H9 (cell line): ENCODE data around the gene PHF11. TPM values are rescaled to one million over a fixed set of nuclear protein-coding genes. Genes with fewer than 3 reads are reported as not detected.

Experiments
- DNase-seq: peaks from one replicate; pipeline ENCODE4 v3.0.0-alpha.2; 2017
- H2AFZ ChIP-seq: one replicate; pipeline ENCODE4 v1.6.1; 2013; ENCODE audit warnings: mild to moderate bottlenecking, low read length, control low read depth, moderate library complexity
- H2AK5ac ChIP-seq: 2 replicates; pipeline ENCODE4 v1.6.1; 2013; ENCODE audit warnings: low read length, control low read depth, mixed read lengths; ENCODE audit not compliant: insufficient read length
- H2BK120ac ChIP-seq: one replicate; pipeline ENCODE4 v1.6.1; 2013; ENCODE audit warnings: low read depth, mild to moderate bottlenecking, low read length, control low read depth, inconsistent platforms; ENCODE audit not compliant: poor library complexity, severe bottlenecking
- H2BK12ac ChIP-seq: 2 replicates; pipeline ENCODE4 v1.6.1; 2013; ENCODE audit warnings: low read length, control low read depth, mixed read lengths, low read depth; ENCODE audit not compliant: insufficient read length
- H2BK15ac ChIP-seq: 2 replicates; pipeline ENCODE4 v1.6.1; 2013; ENCODE audit warnings: low read depth, low read length, control low read depth
- H2BK20ac ChIP-seq: one replicate; pipeline ENCODE4 v1.6.1; 2013; ENCODE audit warnings: low read depth, mild to moderate bottlenecking, low read length, control low read depth, inconsistent platforms; ENCODE audit not compliant: poor library complexity, severe bottlenecking
- H2BK5ac ChIP-seq: 2 replicates; pipeline ENCODE4 v1.6.1; 2013; ENCODE audit warnings: low read length, control low read depth, mixed read lengths; ENCODE audit not compliant: insufficient read length
- H3K14ac ChIP-seq: 2 replicates; pipeline ENCODE4 v1.6.1; 2013; ENCODE audit warnings: low read length, control low read depth; ENCODE audit not compliant: insufficient read depth
- H3K18ac ChIP-seq: 2 replicates; pipeline ENCODE4 v1.6.1; 2013; ENCODE audit warnings: low read depth, mild to moderate bottlenecking, mixed read lengths, low read length, control low read depth; ENCODE audit not compliant: insufficient read length
- H3K23ac ChIP-seq: 2 replicates; pipeline ENCODE4 v1.6.1; 2013; ENCODE audit warnings: low read length, control low read depth, mixed read lengths, low read depth; ENCODE audit not compliant: insufficient read length
- H3K23me2 ChIP-seq: 2 replicates; pipeline ENCODE4 v1.6.1; 2013; ENCODE audit warnings: low read depth, mild to moderate bottlenecking, mixed read lengths, low read length, control low read depth; ENCODE audit not compliant: insufficient read length, poor library complexity, severe bottlenecking
- H3K27ac ChIP-seq: 2 replicates; pipeline ENCODE4 v1.5.1; 2013; ENCODE audit warnings: low read length, control low read depth, mixed read lengths, low read depth; ENCODE audit not compliant: insufficient read length
- H3K27me3 ChIP-seq: 2 replicates; pipeline ENCODE4 v1.6.1; 2013; ENCODE audit warnings: low read length, control low read depth, inconsistent platforms; ENCODE audit not compliant: insufficient read depth
- H3K4ac ChIP-seq: 2 replicates; pipeline ENCODE4 v1.6.1; 2013; ENCODE audit warnings: low read depth, mild to moderate bottlenecking, control low read depth, inconsistent platforms, low read length, moderate library complexity
- H3K4me1 ChIP-seq: 2 replicates; pipeline ENCODE4 v1.6.1; 2013; ENCODE audit warnings: low read length, control low read depth, inconsistent platforms; ENCODE audit not compliant: insufficient read depth
- H3K4me2 ChIP-seq: 2 replicates; pipeline ENCODE4 v1.6.1; 2013; ENCODE audit warnings: low read length, control low read depth, mixed read lengths; ENCODE audit not compliant: insufficient read length, insufficient read depth
- H3K56ac ChIP-seq: 2 replicates; pipeline ENCODE4 v1.6.1; 2013; ENCODE audit warnings: low read depth, mild to moderate bottlenecking, mixed read lengths, low read length, control low read depth; ENCODE audit not compliant: insufficient read length
- H3K79me1 ChIP-seq: 2 replicates; pipeline ENCODE4 v1.6.1; 2013; ENCODE audit warnings: low read depth, mild to moderate bottlenecking, moderate library complexity, low read length, control low read depth, inconsistent platforms; ENCODE audit not compliant: insufficient read depth, poor library complexity, severe bottlenecking
- H3K79me2 ChIP-seq: 2 replicates; pipeline ENCODE4 v1.6.1; 2013; ENCODE audit warnings: low read length, control low read depth, inconsistent platforms; ENCODE audit not compliant: insufficient read depth
- H3K9ac ChIP-seq: 2 replicates; pipeline ENCODE4 v1.6.1; 2013; ENCODE audit warnings: low read length, control low read depth, mixed read lengths; ENCODE audit not compliant: insufficient read length; ENCODE audit errors: extremely low read depth
- H3K9me3 ChIP-seq: one replicate; pipeline ENCODE4 v1.6.1; 2013; ENCODE audit warnings: low read depth, low read length, inconsistent platforms; ENCODE audit not compliant: control insufficient read depth
- H3T11ph ChIP-seq: one replicate; pipeline ENCODE4 v1.6.1; 2013; ENCODE audit warnings: mild to moderate bottlenecking, low read length, control low read depth, inconsistent platforms
- H4K20me1 ChIP-seq: one replicate; pipeline ENCODE4 v1.6.1; 2013; ENCODE audit not compliant: control insufficient read depth, insufficient read length, insufficient read depth
- H4K5ac ChIP-seq: 2 replicates; pipeline ENCODE4 v1.6.1; 2013; ENCODE audit warnings: low read depth, mild to moderate bottlenecking, mixed read lengths, low read length, control low read depth; ENCODE audit not compliant: insufficient read length
- H4K8ac ChIP-seq: replicated peaks from 2 replicates; pipeline ENCODE4 v1.6.1; 2013; ENCODE audit warnings: low read length, control low read depth, mixed read lengths, low read depth; ENCODE audit not compliant: insufficient read length
- H4K91ac ChIP-seq: 2 replicates; pipeline ENCODE4 v1.6.1; 2013; ENCODE audit warnings: low read depth, mild to moderate bottlenecking, moderate library complexity, mixed read lengths, low read length, control low read depth; ENCODE audit not compliant: insufficient read length
- H3K27ac Mint-ChIP-seq, 3 experiments: 2 replicates in 2 of 3; 3 replicates in 1 of 3; pipeline ENCODE4 v1.8.0; 2020 to 2021; ENCODE audit warnings: mixed read lengths in 3 of 3, mild to moderate bottlenecking in 1 of 3, moderate library complexity in 1 of 3
- H3K27me3 Mint-ChIP-seq: 2 replicates; pipeline ENCODE4 v1.8.0; 2021; ENCODE audit warnings: low read depth, mild to moderate bottlenecking, moderate library complexity, mixed read lengths
- H3K36me3 Mint-ChIP-seq, 3 experiments: 2 replicates in 2 of 3; 3 replicates in 1 of 3; pipeline ENCODE4 v1.8.0; 2020 to 2021; ENCODE audit warnings: low read depth in 3 of 3, mixed read lengths in 3 of 3; ENCODE audit not compliant: insufficient read depth in 1 of 3
- H3K4me1 Mint-ChIP-seq, 2 experiments: 2 replicates each; pipeline ENCODE4 v1.8.0; 2020; ENCODE audit warnings: mixed read lengths in 2 of 2
- H3K4me3 Mint-ChIP-seq, 2 experiments: 2 replicates in 1 of 2; 3 replicates in 1 of 2; pipeline ENCODE4 v1.8.0; 2020 to 2021; ENCODE audit warnings: mild to moderate bottlenecking in 2 of 2, mixed read lengths in 2 of 2, moderate library complexity in 1 of 2
- H3K9me3 Mint-ChIP-seq, 2 experiments: 2 replicates in 1 of 2; 3 replicates in 1 of 2; pipeline ENCODE4 v1.8.0; 2020; ENCODE audit warnings: mild to moderate bottlenecking in 2 of 2, mixed read lengths in 2 of 2, moderate library complexity in 1 of 2
- CTCF ChIP-seq: fragments of 200-600 bp; sonication (generic); conservative IDR thresholded peaks from 3 replicates; pipeline ENCODE4 v1.8.0; 2021; ENCODE audit warnings: antibody characterized with exemption, mild to moderate bottlenecking
- WGBS: extraction: QIAGEN DNeasy Blood & Tissue Kit; methylation state at CpG from one replicate; pipeline ENCODE4 v1.1.7; 2013; ENCODE audit warnings: missing lambda C conversion rate, low lambda C conversion rate, mixed read lengths; ENCODE audit not compliant: insufficient read length; ENCODE audit errors: extremely low coverage; 5-methylcytosine and 5-hydroxymethylcytosine counted together
- total RNA-seq: library from RNA; stranded (reverse); gene quantifications from 2 replicates; pipeline ENCODE4 v1.2.1, GENCODE V29; 2021

PHF11 gene
- total RNA-seq, 1 experiment from 2014 or later: 13.5 TPM

- Histone ChIP-seq H3K79me1 (no peaks in the 10 kb centered on the region), H3K79me2 (no peaks in the 10 kb centered on the region), H4K5ac (no peak overlapping the region), H2BK120ac (no peak overlapping the region), H4K91ac (no peak overlapping the region), H2AK5ac (no peak overlapping the region), H3K4me2 (no peak overlapping the region), H3K56ac (no peak overlapping the region), H4K8ac (no peak overlapping the region), H3K18ac (no peak overlapping the region), H3K9ac (no peak overlapping the region), H2BK5ac (no peak overlapping the region), H2BK15ac (no peak overlapping the region), H2AFZ (no peak overlapping the region), H3K27ac (no peak overlapping the region), H2BK20ac (no peak overlapping the region), H3K9me3 (no peaks in the 10 kb centered on the region), H3K23me2 (no peaks in the 10 kb centered on the region), H3K4ac (no peak overlapping the region), H3K23ac (no peak overlapping the region), H3K14ac (no peak overlapping the region), H2BK12ac (no peak overlapping the region), H3T11ph (no peak overlapping the region), H3K4me1 (no peaks in the 10 kb centered on the region), H4K20me1 (no peaks in the 10 kb centered on the region), H3K27me3 (no peaks in the 10 kb centered on the region)
- Mint-ChIP-seq H3K4me1 (peaks cover 7 to 9% of the 10 kb centered on the region in 2 experiments; a peak in 1 of 4 replicates), H3K27me3 (no peaks in the 10 kb centered on the region), H3K9me3 (no peaks in the 10 kb centered on the region), H3K36me3 (peaks cover 2 to 49% (median 32%) of the 10 kb centered on the region in 3 experiments; a peak in 6 of 7 replicates), H3K27ac (peak overlapping the region in 2 of 3 experiments; percentile 77 to 78; a peak in 3 of 7 replicates), H3K4me3 (no peak overlapping the region)
- TF ChIP-seq CTCF: no peak
- DNase-seq: no peak
- no CpG with 5 or more reads among the region's 3 CpGs for WGBS
These were observed 44.0 kb downstream of the PHF11 start for GRCh38 chr13:49539746-49540145.
